Ascending aorta (tissue), 2 donors: ENCODE data around the gene GJD2. TPM values are rescaled to one million over a fixed set of nuclear protein-coding genes. Genes with fewer than 3 reads are reported as not detected.

Experiments
- DNase-seq, 2 donors: peaks; one replicate each; pipeline ENCODE4 v3.0.0-alpha.2; 2019; ENCODE audit warnings: low spot score in 2 of 2
- H3K27ac ChIP-seq, 2 donors: fragments of 200-600 bp; sonication (generic); one replicate each; pipeline ENCODE4 v1.5.1; 2016 to 2017; ENCODE audit warnings: mild to moderate bottlenecking in 1 of 2
- H3K27me3 ChIP-seq: fragments of 200-600 bp; sonication (generic); one replicate; pipeline ENCODE4 v1.5.1; 2017
- H3K36me3 ChIP-seq, 2 donors: fragments of 200-600 bp; sonication (generic); one replicate each; pipeline ENCODE4 v1.5.1; 2016
- H3K4me1 ChIP-seq, 2 donors: fragments of 200-600 bp; sonication (generic); one replicate each; pipeline ENCODE4 v1.5.1; 2016 to 2017; ENCODE audit warnings: mild to moderate bottlenecking in 1 of 2
- H3K4me3 ChIP-seq, 2 donors: fragments of 200-600 bp; sonication (generic); one replicate each; pipeline ENCODE4 v1.5.1; 2016 to 2017; ENCODE audit warnings: mild to moderate bottlenecking in 1 of 2
- H3K9me3 ChIP-seq, 2 donors: fragments of 200-600 bp; sonication (generic); one replicate each; pipeline ENCODE4 v1.5.1; 2016
- intact Hi-C: fragments of 100-400 bp; cut with DNase I; formaldehyde crosslinking; loops from one replicate; pipeline ENCODE4 v1.15.1; 2023
- total RNA-seq: library from RNA; depleted of rRNA; stranded (reverse); fragments of >200 nt; gene quantifications from one replicate; pipeline ENCODE4 v1.1.0, GENCODE V29; 2016
- TF ChIP-seq, protein P1 (sequence below), 3 experiments: fragments of 200-600 bp in 2 of 3; fragments of 450-650 bp in 1 of 3; sonication (generic) in 2 of 3; IDR thresholded peaks; one replicate each; pipeline ENCODE4 v1.5.1; 2016 to 2019; ENCODE audit warnings: antibody characterized with exemption in 3 of 3, mild to moderate bottlenecking in 1 of 3, moderate library complexity in 1 of 3

GJD2 gene
- total RNA-seq, 1 donor from 2014 or later: not detected

DNA sequence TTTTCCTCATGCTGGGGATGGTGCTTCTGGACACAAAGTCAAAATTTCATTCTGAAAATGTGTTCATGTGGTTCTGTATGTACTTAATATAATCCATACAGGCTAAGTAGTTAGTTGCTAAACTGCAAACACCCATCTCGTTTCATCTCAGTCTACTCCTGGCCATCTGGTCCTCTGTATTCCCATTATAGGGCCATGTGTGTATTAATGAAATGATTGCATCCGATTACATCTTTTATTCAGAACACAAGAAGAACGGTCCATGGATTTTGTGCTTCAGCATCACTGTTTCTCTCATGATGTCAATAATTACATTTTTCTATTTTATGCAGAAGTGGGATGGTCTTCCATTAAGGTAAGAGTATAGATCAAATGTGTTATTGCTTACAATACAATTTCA lies 6.1 kb upstream of the GJD2 start:
- no peak overlapping the region for H3K4me3 ChIP-seq
- no peak overlapping the region for H3K27ac ChIP-seq
- TF ChIP-seq, protein P1, sequence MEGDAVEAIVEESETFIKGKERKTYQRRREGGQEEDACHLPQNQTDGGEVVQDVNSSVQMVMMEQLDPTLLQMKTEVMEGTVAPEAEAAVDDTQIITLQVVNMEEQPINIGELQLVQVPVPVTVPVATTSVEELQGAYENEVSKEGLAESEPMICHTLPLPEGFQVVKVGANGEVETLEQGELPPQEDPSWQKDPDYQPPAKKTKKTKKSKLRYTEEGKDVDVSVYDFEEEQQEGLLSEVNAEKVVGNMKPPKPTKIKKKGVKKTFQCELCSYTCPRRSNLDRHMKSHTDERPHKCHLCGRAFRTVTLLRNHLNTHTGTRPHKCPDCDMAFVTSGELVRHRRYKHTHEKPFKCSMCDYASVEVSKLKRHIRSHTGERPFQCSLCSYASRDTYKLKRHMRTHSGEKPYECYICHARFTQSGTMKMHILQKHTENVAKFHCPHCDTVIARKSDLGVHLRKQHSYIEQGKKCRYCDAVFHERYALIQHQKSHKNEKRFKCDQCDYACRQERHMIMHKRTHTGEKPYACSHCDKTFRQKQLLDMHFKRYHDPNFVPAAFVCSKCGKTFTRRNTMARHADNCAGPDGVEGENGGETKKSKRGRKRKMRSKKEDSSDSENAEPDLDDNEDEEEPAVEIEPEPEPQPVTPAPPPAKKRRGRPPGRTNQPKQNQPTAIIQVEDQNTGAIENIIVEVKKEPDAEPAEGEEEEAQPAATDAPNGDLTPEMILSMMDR (IDR thresholded peaks at IDR 0.05): no peak
- no peaks in the 10 kb centered on the region for H3K9me3 ChIP-seq
- intact Hi-C loops: no loop called here
- no peaks in the 10 kb centered on the region for H3K4me1 ChIP-seq
- DNase-seq: no peak
- H3K36me3 ChIP-seq: no peaks in the 10 kb centered on the region
- H3K27me3 ChIP-seq: no peaks in the 10 kb centered on the region

DNA sequence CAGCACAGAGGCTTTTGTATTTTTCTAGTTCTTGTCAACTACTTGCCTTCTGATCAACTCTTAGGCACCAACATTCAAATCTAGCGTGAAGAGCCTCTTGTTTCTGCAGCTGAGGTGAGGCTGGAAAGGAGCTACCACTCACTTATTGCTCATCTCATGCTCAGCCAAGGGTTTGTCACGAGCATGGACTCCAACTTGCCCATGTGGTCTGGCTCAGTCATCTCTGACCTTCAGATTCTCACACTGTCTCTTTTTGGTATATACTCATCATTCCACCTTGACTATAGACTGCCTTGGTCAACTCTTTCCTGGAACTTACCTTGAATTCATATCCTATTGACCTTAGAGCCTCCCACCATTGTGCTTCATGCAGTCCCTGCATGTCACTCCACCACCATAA lies 5.2 kb upstream of the GJD2 start:
- Histone ChIP-seq H3K36me3 (no peaks in the 10 kb centered on the region), H3K27me3 (no peaks in the 10 kb centered on the region), H3K4me3 (no peak overlapping the region), H3K27ac (no peak overlapping the region), H3K9me3 (no peaks in the 10 kb centered on the region), H3K4me1 (no peaks in the 10 kb centered on the region)
- TF ChIP-seq, protein P1 (IDR thresholded peaks at IDR 0.05): no peak
- intact Hi-C loops: no loop called here
- DNase-seq: no peak

DNA sequence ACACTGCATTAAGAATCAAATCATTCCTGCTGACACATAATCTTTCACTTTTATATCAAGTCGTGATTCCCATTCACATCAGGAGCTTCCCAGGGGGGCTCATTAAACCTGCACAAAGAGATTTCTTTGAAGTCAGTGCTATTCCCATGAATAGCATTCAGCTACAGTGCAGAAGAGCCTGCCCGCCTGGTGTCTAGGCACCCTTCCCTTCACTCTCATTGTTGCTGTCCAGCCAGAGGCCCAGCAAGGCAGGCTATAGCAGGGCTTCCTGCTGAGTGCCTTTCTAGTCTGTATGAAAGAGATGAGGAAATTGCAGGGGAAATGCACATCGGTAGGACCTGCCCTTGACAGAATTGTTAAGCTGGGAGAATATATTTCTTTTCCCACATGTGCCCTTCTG lies 4.5 kb upstream of the GJD2 start:
- intact Hi-C loops: no loop called here
- H3K36me3 ChIP-seq: no peaks in the 10 kb centered on the region
- TF ChIP-seq, protein P1 (IDR thresholded peaks at IDR 0.05): no peak
- no peaks in the 10 kb centered on the region for H3K27me3 ChIP-seq
- DNase-seq: no peak
- H3K4me1 ChIP-seq: peaks cover 0 to 4% of the 10 kb centered on the region in 2 donors
- H3K4me3 ChIP-seq: no peak overlapping the region
- H3K9me3 ChIP-seq: no peaks in the 10 kb centered on the region
- no peak overlapping the region for H3K27ac ChIP-seq

DNA sequence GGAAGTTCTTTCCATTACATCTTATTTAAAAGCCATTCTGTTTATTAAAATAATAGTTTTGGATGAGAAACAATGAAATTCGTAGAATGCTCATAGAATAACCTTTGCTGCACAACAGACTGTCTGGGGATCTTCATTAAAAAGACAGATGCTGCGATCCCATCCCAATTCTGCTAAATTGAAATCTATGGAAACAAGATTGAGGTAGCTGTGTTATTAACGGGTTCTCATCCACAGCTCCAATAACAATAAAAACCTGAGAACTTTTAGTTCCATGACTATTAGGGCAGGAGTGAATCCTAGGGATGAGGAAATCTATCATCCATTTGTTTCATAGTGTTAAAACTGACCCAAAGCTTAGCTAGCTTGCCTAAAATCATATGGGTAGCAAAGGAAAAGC lies 2.5 kb upstream of the GJD2 start:
- H3K27me3 ChIP-seq: peaks cover 6% of the 10 kb centered on the region
- no peak overlapping the region for H3K27ac ChIP-seq

DNA sequence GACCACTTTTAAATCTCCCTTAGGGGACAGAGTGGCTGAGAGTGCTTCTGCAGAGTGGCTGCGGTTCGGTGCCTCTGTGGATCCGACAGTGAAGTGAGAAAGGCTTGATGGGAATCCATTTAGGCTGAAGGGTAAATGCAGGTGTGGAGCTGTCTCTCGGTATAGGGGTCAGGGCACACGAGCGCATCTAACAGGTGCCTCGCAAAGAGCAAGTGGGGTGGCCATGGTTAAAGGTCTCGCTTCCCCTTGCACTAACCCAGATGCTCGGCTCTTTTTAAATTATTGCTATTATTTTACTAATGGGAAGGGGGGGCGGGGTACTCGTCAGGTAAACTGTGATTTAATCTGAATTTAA lies 598 bp upstream of the GJD2 start:
- TF ChIP-seq, protein P1 (IDR thresholded peaks at IDR 0.05): no peak
- no peak overlapping the region for H3K27ac ChIP-seq
- H3K36me3 ChIP-seq: no peaks in the 10 kb centered on the region
- intact Hi-C loops: no loop called here
- H3K9me3 ChIP-seq: no peaks in the 10 kb centered on the region
- H3K27me3 ChIP-seq: peaks cover 6% of the 10 kb centered on the region
- peak overlapping the region; percentile 35 to 42 for H3K4me3 ChIP-seq
- peaks cover 0 to 4% of the 10 kb centered on the region in 2 donors for H3K4me1 ChIP-seq
- DNase-seq: no peak

More for the DNA sequence above, 2.5 kb upstream of the GJD2 start:
- H3K4me1 ChIP-seq: peaks cover 0 to 4% of the 10 kb centered on the region in 2 donors
- H3K4me3 ChIP-seq: no peak overlapping the region
- intact Hi-C loops: no loop called here
- no peaks in the 10 kb centered on the region for H3K9me3 ChIP-seq
- no peak for DNase-seq
- TF ChIP-seq, protein P1 (IDR thresholded peaks at IDR 0.05): no peak
- no peaks in the 10 kb centered on the region for H3K36me3 ChIP-seq

DNA sequence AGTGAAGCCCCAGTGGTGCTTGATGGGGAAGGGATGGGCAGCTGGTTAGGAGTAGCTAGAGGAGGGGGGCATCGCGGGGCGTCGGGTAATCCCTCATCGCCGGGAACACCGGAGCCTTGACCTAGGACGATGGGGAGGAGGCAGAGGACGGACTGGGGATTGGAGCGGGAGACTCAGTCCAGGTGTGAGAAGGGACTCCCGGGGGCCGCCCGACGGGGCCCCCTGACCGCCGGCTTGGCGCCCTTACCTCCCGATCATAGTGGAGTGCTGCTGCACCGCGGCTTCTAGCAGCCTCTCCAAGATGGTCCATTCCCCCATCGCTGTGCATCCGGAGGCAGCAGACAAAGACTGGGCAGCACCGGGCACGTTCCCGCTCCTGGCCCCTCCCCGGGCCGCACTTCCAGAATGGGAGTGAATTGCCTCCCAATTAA lies 612 bp downstream of the GJD2 start:
- no peak for DNase-seq
- Histone ChIP-seq H3K4me3 (peak overlapping the region; percentile 35 to 42), H3K27ac (no peak overlapping the region), H3K9me3 (no peaks in the 10 kb centered on the region), H3K36me3 (no peaks in the 10 kb centered on the region), H3K4me1 (peaks cover 0 to 4% of the 10 kb centered on the region in 2 donors), H3K27me3 (peaks cover 6% of the 10 kb centered on the region)
- intact Hi-C loops: no loop called here
- TF ChIP-seq, protein P1 (IDR thresholded peaks at IDR 0.05): no peak
